Jurkat, Clone E6-1 (cell line): ENCODE measurements around the gene RCOR2.

Source experiments
- DNase-seq: peaks from one replicate; pipeline ENCODE4 v3.0.0-alpha.2; 2011; ENCODE audit warnings: low read depth, low spot score
- H3K4me3 ChIP-seq: 2 replicates; pipeline ENCODE4 v1.5.1; 2011; ENCODE audit warnings: mild to moderate bottlenecking, low read length, control low read depth, moderate library complexity

RCOR2 gene

GRCh38 chr11:63909591-63910506 is 7.1 kb downstream of the RCOR2 start:
- no peak for DNase-seq
- H3K4me3 ChIP-seq = no peak overlapping the region

DNA sequence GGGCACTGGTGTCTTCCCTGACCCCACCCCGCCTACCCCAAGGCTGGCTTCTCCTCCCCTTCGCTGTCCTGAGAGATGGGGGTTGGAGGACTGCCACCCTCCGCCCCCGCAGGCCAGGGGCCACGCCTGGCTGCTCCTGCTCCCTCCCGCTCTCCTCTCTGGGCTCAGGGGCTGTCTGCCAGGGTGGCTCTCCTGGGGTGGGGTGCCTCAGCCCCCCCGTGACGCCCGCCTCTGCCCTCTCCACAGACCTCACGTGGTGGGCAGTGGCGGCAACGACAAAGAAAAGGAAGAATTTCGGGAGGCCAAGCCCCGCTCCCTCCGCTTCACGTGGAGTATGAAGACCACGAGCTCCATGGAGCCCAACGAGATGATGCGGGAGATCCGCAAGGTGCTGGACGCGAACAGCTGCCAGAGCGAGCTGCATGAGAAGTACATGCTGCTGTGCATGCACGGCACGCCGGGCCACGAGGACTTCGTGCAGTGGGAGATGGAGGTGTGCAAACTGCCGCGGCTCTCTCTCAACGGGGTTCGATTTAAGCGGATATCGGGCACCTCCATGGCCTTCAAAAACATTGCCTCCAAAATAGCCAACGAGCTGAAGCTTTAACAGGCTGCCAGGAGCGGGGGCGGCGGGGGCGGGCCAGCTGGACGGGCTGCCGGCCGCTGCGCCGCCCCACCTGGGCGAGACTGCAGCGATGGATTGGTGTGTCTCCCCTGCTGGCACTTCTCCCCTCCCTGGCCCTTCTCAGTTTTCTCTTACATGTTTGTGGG is 8.1 kb downstream of the RCOR2 start:
- DNase-seq = no peak
- H3K4me3 ChIP-seq = no peak overlapping the region

DNA sequence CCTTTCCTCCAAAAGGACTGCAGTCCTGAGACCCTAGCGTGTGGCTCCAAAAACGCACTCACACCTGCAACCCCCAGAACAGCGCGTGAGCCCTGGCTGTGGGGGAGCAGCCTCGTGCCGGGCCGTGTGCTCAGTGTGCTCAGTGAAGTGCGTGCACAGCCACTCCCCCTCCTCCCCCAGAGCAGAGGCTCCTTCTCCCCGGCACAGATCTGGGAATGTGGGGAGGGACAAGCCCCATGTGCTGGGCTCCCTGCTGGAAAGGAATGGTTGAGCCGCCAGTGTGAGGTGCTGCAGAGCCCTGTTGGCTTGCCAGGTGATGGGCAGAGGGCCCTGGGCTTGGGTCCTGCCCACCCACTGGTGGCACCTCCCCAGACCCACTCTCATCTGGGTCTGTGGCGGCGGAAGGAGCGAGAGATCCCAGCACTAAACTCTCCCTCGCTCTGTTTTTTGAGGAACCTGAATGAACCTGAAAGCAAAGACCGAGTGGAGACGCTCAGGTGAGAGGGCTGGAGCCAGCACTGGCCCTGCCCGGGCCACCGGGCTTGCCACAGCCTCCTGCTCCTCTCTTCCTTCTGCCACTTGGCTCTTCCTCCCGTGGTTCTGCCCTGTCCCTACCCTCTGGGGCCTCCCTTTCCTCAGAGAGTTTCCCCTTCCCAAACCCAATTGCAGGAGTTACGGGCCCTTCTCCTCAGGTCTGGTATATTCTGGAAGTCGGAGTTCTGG is 9.0 kb downstream of the RCOR2 start:
- DNase-seq = no peak

DNA sequence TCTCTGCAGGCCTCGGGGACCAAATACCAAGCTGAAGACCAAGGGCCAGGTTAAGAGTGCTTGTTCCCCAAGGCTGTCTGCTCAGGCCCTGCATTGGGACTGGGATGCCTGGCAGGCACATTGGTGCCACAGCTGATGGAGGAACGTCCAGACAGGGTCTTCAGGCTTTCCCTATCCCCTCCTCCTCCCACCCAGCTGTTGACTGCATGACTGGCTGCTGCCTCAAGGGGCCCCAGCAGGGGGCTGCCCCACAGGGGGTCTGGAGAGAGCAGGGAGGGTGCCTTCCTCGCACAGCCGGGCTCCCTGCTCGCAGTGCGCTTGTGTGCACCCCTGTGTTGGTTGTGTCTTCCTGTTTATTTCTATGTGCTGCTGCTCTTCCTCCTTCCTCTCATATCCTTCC is 9.9 kb downstream of the RCOR2 start:
- DNase-seq = no peak
- H3K4me3 ChIP-seq = no peak overlapping the region

More for the DNA sequence above, 9.0 kb downstream of the RCOR2 start:
- H3K4me3 ChIP-seq = no peak overlapping the region

DNA sequence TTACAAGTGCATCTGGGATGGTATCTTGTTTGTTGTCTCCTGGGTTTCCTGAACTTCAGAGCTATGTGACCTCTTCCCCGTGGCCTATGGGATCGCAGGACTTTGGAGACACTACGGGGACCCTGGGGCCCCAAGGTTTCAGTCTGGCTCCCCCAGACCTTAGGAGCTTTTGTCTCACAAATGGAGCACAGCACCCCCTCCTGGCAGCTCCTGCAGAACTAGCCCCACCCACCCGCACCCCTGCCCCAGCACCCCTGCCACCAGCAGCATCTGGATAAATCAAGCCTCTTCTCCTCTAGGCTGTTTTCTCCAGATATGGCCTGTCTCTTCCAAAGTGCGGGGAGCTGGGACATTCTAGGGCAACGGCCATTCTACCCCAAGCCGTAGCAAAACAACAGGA is 10.4 kb downstream of the RCOR2 start:
- DNase-seq = no peak

DNA sequence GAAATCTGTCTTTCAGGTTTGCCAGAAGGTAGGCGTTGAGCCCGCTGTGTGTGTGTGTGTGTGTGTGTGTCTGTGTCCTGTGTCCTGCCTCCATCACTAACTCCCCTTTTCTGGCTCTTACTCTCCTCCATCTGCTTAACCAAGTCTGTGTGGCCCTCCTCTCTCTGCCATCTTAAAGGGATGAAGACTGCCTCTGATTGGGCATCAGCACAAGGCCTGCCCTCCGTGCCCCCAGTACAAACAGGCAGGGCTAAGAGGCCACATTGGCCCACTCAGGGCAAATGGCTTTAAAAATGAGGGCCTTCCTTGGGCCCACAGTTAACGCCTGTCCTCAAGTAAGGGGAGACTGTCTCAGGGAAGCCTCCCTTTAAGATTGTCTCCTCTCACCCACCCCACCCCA is 10.9 kb downstream of the RCOR2 start:
- no peak for DNase-seq
- H3K4me3 ChIP-seq = no peak overlapping the region

More for the DNA sequence above, 10.4 kb downstream of the RCOR2 start:
- no peak overlapping the region for H3K4me3 ChIP-seq

DNA sequence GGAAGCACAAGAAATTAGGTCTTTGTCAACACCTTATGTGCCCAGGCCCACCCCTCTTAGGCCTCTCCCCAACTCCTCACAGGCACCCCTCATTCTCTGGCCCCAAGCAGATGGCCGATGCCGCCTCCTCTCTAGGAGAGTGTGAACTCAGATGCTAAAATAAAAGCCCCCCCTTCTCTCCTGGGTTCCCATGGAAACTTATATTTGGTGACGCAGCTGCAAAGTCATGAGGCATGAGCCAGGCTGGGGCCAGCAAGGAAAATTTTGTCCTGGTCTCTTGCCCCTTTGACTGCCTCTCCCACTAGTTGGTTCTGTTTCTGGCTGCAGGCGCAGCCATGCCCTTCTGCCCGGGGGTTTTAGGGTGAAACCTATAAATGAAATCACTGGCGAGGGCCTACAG is 11.8 kb downstream of the RCOR2 start:
- H3K4me3 ChIP-seq = no peak overlapping the region
- DNase-seq = no peak

DNA sequence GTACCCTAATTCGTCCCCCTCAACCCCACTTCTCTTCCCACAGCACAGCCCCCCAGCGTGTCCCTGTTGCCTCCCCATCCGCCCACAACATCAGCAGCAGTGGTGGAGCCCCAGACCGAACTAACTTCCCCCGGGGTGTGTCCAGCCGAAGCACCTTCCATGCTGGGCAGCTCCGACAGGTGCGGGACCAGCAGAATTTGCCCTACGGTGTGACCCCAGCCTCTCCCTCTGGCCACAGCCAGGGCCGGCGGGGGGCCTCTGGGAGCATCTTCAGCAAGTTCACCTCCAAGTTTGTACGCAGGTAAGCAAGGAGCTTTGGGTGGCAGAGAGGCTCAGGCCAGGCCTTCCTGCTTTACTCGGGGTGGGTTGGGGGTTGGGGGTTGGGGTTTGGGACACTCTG is 12.2 kb downstream of the RCOR2 start:
- no peak overlapping the region for H3K4me3 ChIP-seq
- DNase-seq = no peak

- no peak for DNase-seq
Measured at GRCh38 chr11:63903884-63904283, 13.1 kb downstream of the RCOR2 start.

GRCh38 chr11:63901660-63902059 is 15.3 kb downstream of the RCOR2 start:
- DNase-seq = no peak

More at GRCh38 chr11:63903884-63904283, 13.1 kb downstream of the RCOR2 start:
- no peak overlapping the region for H3K4me3 ChIP-seq

GRCh38 chr11:63897459-63898146 is 19.4 kb downstream of the RCOR2 start:
- H3K4me3 ChIP-seq = no peak overlapping the region
- no peak for DNase-seq

More at GRCh38 chr11:63901660-63902059, 15.3 kb downstream of the RCOR2 start:
- H3K4me3 ChIP-seq = no peak overlapping the region

DNA sequence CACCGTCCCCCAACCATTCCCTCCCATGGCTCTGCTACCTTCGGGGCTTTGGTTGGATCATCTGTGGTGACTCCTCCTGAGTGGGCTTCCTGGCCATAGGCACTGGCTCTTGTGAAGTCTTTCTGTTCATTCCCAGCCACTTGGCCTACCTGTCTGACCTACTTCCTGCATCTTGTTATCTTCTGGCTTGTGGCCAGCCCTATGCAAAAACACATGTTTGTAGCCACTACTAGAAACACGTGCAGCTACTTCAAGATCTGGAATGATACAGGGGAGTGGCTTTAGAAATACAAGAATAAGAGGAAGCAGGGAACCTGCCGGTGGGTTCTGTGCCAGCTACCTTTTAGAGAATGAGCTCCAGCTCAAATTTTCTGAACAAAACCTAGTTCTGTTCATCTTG is 20.9 kb downstream of the RCOR2 start:
- no peak for DNase-seq

GRCh38 chr11:63893355-63893754 is 23.6 kb downstream of the RCOR2 start:
- H3K4me3 ChIP-seq = no peak overlapping the region
- no peak for DNase-seq

More for the DNA sequence above, 20.9 kb downstream of the RCOR2 start:
- H3K4me3 ChIP-seq = no peak overlapping the region

DNA sequence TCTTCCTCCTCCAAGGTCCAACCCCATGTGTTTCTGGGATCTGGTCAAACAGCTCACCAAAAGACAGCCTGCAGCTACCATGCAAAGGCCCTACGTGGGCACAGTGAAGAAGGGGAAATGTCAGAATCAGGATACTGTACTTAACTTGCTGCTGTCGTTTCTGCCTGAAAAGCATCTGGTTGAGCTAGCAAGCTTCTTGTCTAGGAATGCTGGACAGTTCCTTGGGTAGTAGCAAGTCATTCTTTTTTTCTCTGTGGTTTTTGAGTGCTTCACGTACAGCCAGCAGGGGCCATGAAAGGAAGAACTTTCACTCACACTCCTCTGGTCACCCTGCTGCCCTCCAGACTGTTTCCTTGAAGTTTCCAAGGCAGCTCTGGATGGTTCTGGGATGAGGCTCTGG is 24.7 kb downstream of the RCOR2 start:
- DNase-seq = peak; percentile 38
- H3K4me3 ChIP-seq = no peak overlapping the region

- no peak for DNase-seq
- H3K4me3 ChIP-seq = no peak overlapping the region
Measured at GRCh38 chr11:63890368-63890767, 26.6 kb downstream of the RCOR2 start.

DNA sequence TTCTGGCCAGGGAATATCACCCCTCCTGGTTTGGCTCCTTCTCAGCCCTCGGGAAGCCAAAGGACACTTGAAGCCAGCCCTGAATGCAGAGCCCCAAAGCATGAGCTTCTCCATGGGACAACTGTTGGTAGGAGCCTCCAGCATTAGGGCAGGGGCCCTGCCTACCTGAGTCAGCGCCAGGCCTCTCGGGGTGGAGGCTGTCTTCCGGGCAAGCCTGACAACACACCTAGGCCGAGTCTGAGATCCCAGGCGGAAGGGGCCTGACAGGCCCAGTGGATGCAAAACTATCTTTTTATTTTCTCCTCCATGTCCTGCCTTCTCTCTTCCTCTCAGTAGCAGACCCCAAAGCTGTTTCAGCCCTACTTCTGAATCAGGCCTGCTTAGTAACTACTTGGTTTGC is 27.6 kb downstream of the RCOR2 start:
- DNase-seq = no peak
- H3K4me3 ChIP-seq = no peak overlapping the region

DNA sequence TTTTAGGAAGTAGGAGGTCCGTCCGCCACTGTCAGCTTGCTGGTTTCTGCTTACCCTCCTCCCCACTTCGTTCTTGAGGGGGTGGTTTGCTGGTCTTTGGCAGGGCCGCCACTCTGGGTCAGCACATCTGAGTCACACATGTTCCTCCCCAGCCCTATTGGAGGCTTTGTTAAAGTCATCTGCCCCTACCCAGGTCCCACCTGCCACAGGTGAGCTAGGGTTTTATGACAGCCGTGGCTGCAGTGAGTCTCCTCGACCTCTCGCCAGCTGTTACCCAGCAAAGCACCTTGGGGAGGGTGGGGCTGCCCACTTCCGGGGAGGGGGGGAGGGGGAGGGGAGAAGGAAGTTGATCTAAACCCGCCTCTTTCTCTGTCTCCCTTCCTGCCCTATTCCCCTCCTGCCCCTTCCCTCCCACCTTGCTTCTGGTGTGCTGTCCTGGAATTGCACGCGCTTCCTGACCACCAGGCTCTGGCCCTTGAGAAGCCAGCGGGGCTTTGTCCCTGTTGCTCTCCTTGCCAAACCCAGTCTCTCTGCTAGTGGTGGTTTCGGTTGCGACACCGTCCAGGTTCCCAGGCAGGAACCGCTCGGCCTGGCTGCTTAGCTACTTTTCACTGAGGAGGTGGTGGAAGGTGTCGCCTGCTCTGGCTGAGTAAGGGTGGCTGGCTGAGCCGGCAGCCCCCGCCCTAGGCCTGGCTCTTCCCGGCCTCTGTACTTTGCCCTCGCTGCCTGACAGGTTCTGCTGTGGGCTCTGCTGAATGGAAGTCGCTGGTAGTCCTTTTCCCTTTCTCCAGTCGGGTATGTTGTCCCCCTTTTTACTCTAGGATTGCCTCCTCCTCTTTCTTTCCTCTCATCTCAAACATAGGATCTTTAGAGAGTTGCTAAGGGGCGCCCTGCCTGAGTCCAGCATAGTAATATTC is 28.5 kb downstream of the RCOR2 start:
- peak overlapping the region; percentile 79 for H3K4me3 ChIP-seq
- peak; percentile 79 for DNase-seq

GRCh38 chr11:63887386-63887999 is 29.5 kb downstream of the RCOR2 start:
- no peak for DNase-seq
- H3K4me3 ChIP-seq = peak overlapping the region; percentile 79
